Measurements from ENCODE around the gene CDYL2. TPM values are rescaled to one million over a fixed set of nuclear protein-coding genes. Genes with fewer than 3 reads are reported as not detected.
"Not testable (repeated sequence)": the region's sequence is repeated elsewhere in the genome, so short reads cannot be mapped to it uniquely, and the experiment has no call there.

CDYL2 gene
- total and polyA plus RNA-seq, 2 donors, result 2.9 to 12.2 TPM

DNA sequence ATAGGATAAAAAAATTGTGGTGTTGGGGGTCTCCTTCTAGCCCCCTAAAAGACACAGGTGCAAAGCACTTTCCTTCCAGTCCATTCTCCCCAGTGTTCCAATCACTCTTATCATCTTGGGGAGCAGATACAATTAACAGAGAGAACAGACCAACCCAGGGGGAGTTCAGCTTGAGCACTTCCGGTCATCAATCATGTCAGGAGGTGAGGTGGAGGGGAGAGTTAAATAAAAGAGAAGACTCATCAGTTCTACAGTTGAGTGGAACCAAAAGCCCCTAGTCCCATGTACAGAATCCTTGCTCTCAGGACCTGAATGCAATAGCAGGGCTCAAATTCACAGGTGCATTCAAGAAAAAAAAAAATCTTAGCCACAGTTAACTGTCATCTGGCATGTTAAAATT lies 141.3 kb downstream of the CDYL2 start:
- H3K4me1 ChIP-seq (ENCODE audit: insufficient read depth), result no peaks in the 10 kb centered on the region
- H3K4me3 ChIP-seq (ENCODE audit: low read depth, low read length), result no peak overlapping the region
- DNase-seq (ENCODE audit: extremely low spot score), result no peak
- no peak overlapping the region for H3K27ac ChIP-seq (ENCODE audit: low read depth)
- H3K36me3 ChIP-seq (ENCODE audit: insufficient read depth), result no peaks in the 10 kb centered on the region
- 89% methylated on average over 1 of the region's 1 CpG for WGBS

- no peaks in the 10 kb centered on the region for H3K36me3 ChIP-seq (ENCODE audit: insufficient read depth)
- DNase-seq (ENCODE audit: extremely low spot score), result no peak
- 96% methylated on average over 1 of the region's 1 CpG for WGBS
- no peaks in the 10 kb centered on the region for H3K4me1 ChIP-seq (ENCODE audit: insufficient read depth)
- no peak overlapping the region for H3K27ac ChIP-seq (ENCODE audit: low read depth)
- H3K4me3 ChIP-seq (ENCODE audit: low read depth, low read length), result no peak overlapping the region
Observed at GRCh38 chr16:80659865-80660264, 144.5 kb downstream of the CDYL2 start.

- no peak overlapping the region for H3K4me3 ChIP-seq (ENCODE audit: low read depth, low read length)
- 33% methylated on average over 8 of the region's 8 CpGs for WGBS
- no peak for DNase-seq (ENCODE audit: extremely low spot score)
- no peak overlapping the region for H3K27ac ChIP-seq (ENCODE audit: low read depth)
- H3K4me1 ChIP-seq (ENCODE audit: insufficient read depth), result no peaks in the 10 kb centered on the region
- no peaks in the 10 kb centered on the region for H3K36me3 ChIP-seq (ENCODE audit: insufficient read depth)
Observed at GRCh38 chr16:80656711-80657150, 147.7 kb downstream of the CDYL2 start.

DNA sequence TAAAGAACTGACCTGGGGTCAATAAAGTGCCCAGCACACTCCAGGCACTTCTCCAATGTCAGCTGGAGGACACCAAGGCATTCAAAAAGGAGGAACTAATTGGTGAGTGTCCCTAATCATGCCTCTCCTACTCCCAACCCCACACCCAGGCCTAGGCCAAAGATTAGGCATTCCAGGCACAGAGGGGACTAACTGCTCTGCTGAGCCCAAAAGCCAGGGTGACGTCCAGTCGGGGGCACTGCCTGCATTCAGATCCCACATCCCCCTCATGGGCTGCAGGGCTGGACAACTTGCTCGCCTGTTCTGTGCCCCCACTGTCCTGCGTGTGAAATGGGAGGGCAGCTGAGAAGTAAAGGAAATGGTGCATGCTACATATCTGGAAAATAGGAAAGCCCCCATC lies 148.2 kb downstream of the CDYL2 start:
- DNase-seq (ENCODE audit: extremely low spot score), result no peak
- no peaks in the 10 kb centered on the region for H3K36me3 ChIP-seq (ENCODE audit: insufficient read depth)
- H3K4me1 ChIP-seq (ENCODE audit: insufficient read depth), result no peaks in the 10 kb centered on the region
- no peak overlapping the region for H3K4me3 ChIP-seq (ENCODE audit: low read depth, low read length)
- no peak overlapping the region for H3K27ac ChIP-seq (ENCODE audit: low read depth)
- WGBS, result 74% methylated on average over 4 of the region's 4 CpGs

DNA sequence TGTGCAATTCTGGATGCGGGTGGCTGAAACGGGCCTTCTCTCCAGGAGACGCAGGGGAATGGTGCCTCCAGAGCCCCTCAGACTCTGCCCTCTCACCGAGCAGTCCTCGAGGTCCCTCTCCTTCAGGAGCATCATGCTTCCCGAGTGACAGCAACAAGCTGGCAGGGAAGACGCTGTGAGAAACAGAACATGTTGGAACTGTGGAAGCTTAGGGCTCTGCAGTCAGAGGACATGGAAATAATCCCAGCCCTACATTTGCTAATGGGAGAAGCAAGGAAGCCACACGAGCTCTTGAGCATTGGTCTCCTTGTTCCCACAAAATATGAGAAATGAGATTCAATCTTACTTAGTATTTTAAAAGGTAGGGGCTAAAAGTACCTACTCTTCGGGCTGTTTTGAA lies 148.6 kb downstream of the CDYL2 start:
- Histone ChIP-seq H3K36me3 (ENCODE audit: insufficient read depth) (no peaks in the 10 kb centered on the region), H3K4me1 (ENCODE audit: insufficient read depth) (no peaks in the 10 kb centered on the region), H3K27ac (ENCODE audit: low read depth) (no peak overlapping the region), H3K4me3 (ENCODE audit: low read depth, low read length) (no peak overlapping the region)
- WGBS, result 89% methylated on average over 9 of the region's 9 CpGs
- DNase-seq (ENCODE audit: extremely low spot score), result no peak

GRCh38 chr16:80654094-80654862 lies 150.1 kb downstream of the CDYL2 start:
- H3K4me3 ChIP-seq (ENCODE audit: low read depth, low read length), result no peak overlapping the region
- no peak for DNase-seq (ENCODE audit: extremely low spot score)
- 82% methylated on average over 14 of the region's 14 CpGs for WGBS
- H3K4me1 ChIP-seq (ENCODE audit: insufficient read depth), result no peaks in the 10 kb centered on the region
- H3K27ac ChIP-seq (ENCODE audit: low read depth), result no peak overlapping the region
- no peaks in the 10 kb centered on the region for H3K36me3 ChIP-seq (ENCODE audit: insufficient read depth)

DNA sequence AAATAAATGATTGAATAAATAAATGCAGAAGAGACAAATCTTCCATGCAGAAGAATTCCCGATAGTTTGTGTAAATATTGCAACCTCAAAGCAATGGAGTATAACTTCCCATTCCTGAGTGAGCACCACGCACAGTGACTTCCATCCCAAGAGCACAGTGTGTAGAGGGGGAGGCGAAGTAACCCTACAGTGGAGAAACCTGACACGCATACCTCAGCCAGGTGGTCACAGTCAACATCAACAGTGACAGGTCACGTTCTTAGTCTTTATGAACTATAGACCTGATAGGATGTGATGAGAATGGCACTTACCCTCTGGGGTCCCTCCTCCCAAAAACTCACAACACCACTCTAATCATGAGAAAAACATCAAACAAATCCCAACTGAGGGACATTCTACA lies 152.0 kb downstream of the CDYL2 start:
- WGBS, result 77% methylated on average over 5 of the region's 5 CpGs

GRCh38 chr16:80650281-80650680 lies 154.1 kb downstream of the CDYL2 start:
- not testable (repeated sequence) for H3K27ac ChIP-seq (ENCODE audit: low read depth); H3K4me3 ChIP-seq (ENCODE audit: low read depth, low read length); H3K4me1 ChIP-seq (ENCODE audit: insufficient read depth); H3K36me3 ChIP-seq (ENCODE audit: insufficient read depth); DNase-seq (ENCODE audit: extremely low spot score)
- 97% methylated on average over 1 of the region's 1 CpG for WGBS

More for the DNA sequence above, 152.0 kb downstream of the CDYL2 start:
- no peaks in the 10 kb centered on the region for H3K4me1 ChIP-seq (ENCODE audit: insufficient read depth)
- DNase-seq (ENCODE audit: extremely low spot score), result no peak
- H3K27ac ChIP-seq (ENCODE audit: low read depth), result no peak overlapping the region
- H3K36me3 ChIP-seq (ENCODE audit: insufficient read depth), result no peaks in the 10 kb centered on the region
- H3K4me3 ChIP-seq (ENCODE audit: low read depth, low read length), result no peak overlapping the region

- H3K27ac ChIP-seq (ENCODE audit: low read depth), result no peak overlapping the region
- no peak for DNase-seq (ENCODE audit: extremely low spot score)
- H3K36me3 ChIP-seq (ENCODE audit: insufficient read depth), result no peaks in the 10 kb centered on the region
- no peaks in the 10 kb centered on the region for H3K4me1 ChIP-seq (ENCODE audit: insufficient read depth)
- H3K4me3 ChIP-seq (ENCODE audit: low read depth, low read length), result no peak overlapping the region
- 94% methylated on average over 3 of the region's 3 CpGs for WGBS
Observed at GRCh38 chr16:80640316-80640715, 164.1 kb downstream of the CDYL2 start.

GRCh38 chr16:80639636-80640035 lies 164.8 kb downstream of the CDYL2 start:
- Histone ChIP-seq H3K4me3 (ENCODE audit: low read depth, low read length) (no peak overlapping the region), H3K36me3 (ENCODE audit: insufficient read depth) (no peaks in the 10 kb centered on the region), H3K27ac (ENCODE audit: low read depth) (no peak overlapping the region), H3K4me1 (ENCODE audit: insufficient read depth) (no peaks in the 10 kb centered on the region)
- 95% methylated on average over 6 of the region's 6 CpGs for WGBS
- DNase-seq (ENCODE audit: extremely low spot score), result no peak

- Histone ChIP-seq H3K4me3 (ENCODE audit: low read depth, low read length) (no peak overlapping the region), H3K27ac (ENCODE audit: low read depth) (no peak overlapping the region), H3K36me3 (ENCODE audit: insufficient read depth) (no peaks in the 10 kb centered on the region), H3K4me1 (ENCODE audit: insufficient read depth) (no peaks in the 10 kb centered on the region)
- DNase-seq (ENCODE audit: extremely low spot score), result no peak
- 85% methylated on average over 4 of the region's 4 CpGs for WGBS
Observed at GRCh38 chr16:80637621-80638020, 166.8 kb downstream of the CDYL2 start.

DNA sequence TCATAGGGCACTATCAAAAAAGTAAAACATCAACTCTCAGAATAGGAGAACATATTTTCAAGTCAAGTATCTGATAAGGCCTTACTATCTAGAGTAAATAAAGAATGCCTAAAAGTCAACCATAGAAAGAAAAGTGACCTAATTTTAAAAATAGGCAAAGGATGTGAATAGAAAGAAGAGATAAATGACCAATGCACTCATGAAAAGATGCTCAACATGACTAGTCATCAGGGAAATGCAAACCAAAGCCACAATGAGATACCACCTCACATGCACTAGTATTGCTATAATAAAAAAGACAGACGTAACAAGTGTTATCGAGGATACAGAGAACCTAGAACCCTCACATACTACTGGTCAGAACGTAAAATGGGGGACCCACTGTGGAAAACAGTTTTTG lies 172.8 kb downstream of the CDYL2 start:
- Histone ChIP-seq H3K4me3 (ENCODE audit: low read depth, low read length) (no peak overlapping the region), H3K4me1 (ENCODE audit: insufficient read depth) (no peaks in the 10 kb centered on the region), H3K36me3 (ENCODE audit: insufficient read depth) (no peaks in the 10 kb centered on the region), H3K27ac (ENCODE audit: low read depth) (no peak overlapping the region)
- no peak for DNase-seq (ENCODE audit: extremely low spot score)
- 82% methylated on average over 3 of the region's 3 CpGs for WGBS

DNA sequence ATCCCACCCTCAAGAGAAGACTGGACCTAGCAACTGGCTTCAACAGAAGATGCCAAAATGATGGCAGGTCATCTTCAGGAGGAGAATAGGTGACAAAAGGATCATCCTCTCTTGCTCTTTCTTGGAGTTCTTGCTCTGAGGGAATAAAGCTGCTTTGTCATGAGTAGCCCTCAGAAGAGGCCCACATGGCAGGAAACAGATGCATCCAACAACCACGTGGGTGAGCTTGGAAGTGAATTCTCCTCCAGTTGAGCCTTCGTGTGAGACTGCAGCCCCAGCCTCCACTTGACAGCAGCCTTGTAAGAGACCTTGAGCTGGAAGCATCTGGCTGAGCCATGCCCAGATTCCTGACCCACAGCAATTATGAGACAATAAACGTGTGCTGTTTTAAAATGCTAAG lies 176.1 kb downstream of the CDYL2 start:
- Histone ChIP-seq H3K27ac (ENCODE audit: low read depth) (no peak overlapping the region), H3K4me1 (ENCODE audit: insufficient read depth) (no peaks in the 10 kb centered on the region), H3K36me3 (ENCODE audit: insufficient read depth) (no peaks in the 10 kb centered on the region), H3K4me3 (ENCODE audit: low read depth, low read length) (no peak overlapping the region)
- WGBS, result 68% methylated on average over 3 of the region's 3 CpGs
- DNase-seq (ENCODE audit: extremely low spot score), result no peak

DNA sequence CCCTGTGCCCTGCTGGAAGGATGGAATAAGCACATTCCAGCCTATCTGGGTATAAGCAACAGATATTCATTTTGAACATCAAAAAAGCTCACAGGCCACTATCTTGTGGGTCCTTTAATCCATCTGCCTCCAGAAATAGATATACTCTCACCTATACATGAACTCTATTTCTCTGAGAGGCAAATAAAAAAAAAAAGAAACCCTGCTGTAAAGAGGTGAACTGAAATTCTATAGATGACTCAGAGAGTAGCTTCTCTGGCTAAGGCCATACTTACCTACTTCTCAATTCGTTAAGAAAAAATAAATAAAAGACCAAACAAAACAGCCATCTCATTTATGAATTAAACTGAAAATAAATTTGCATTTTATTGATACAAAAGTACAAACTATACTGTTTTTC lies 177.3 kb downstream of the CDYL2 start:
- H3K27ac ChIP-seq (ENCODE audit: low read depth), result no peak overlapping the region
- H3K4me3 ChIP-seq (ENCODE audit: low read depth, low read length), result no peak overlapping the region
- H3K36me3 ChIP-seq (ENCODE audit: insufficient read depth), result no peaks in the 10 kb centered on the region
- 66% methylated on average over 1 of the region's 1 CpG for WGBS
- no peak for DNase-seq (ENCODE audit: extremely low spot score)
- no peaks in the 10 kb centered on the region for H3K4me1 ChIP-seq (ENCODE audit: insufficient read depth)

- 60% methylated on average over 4 of the region's 4 CpGs for WGBS
- Histone ChIP-seq H3K4me3 (ENCODE audit: low read depth, low read length) (no peak overlapping the region), H3K27ac (ENCODE audit: low read depth) (no peak overlapping the region), H3K36me3 (ENCODE audit: insufficient read depth) (no peaks in the 10 kb centered on the region), H3K4me1 (ENCODE audit: insufficient read depth) (no peaks in the 10 kb centered on the region)
- no peak for DNase-seq (ENCODE audit: extremely low spot score)
Observed at GRCh38 chr16:80623376-80623775, 181.0 kb downstream of the CDYL2 start.

Data from urinary bladder (tissue), 4 donors.